Uterus (tissue), 2 donors: Measurements from ENCODE around the gene UBE2C.

Experiments
- CTCF ChIP-seq, 4 experiments: fragments of 200-600 bp in 2 of 4; fragments of 450-650 bp in 2 of 4; sonication (generic) in 2 of 4; IDR thresholded peaks; one replicate each; pipeline ENCODE4 v1.5.1; 2016 to 2019; ENCODE audit warnings: antibody characterized with exemption in 4 of 4, mild to moderate bottlenecking in 2 of 4, moderate library complexity in 1 of 4
- POLR2A ChIP-seq, 2 donors: fragments of 450-650 bp; IDR thresholded peaks; one replicate each; pipeline ENCODE4 v1.6.1; 2016; ENCODE audit warnings: antibody characterized with exemption in 2 of 2, mild to moderate bottlenecking in 1 of 2, moderate library complexity in 1 of 2

- TF ChIP-seq CTCF (IDR thresholded peaks at IDR 0.05) (no peak), POLR2A (IDR thresholded peaks at IDR 0.05) (no peak)
Observed at GRCh38 chr20:45814314-45814713, 1.9 kb downstream of the UBE2C start.
